Kidney (tissue), 14 donors: ENCODE data around the gene RFX8. TPM values are rescaled to one million over a fixed set of nuclear protein-coding genes. Genes with fewer than 3 reads are reported as not detected.
A peak's percentile ranks its signal among the peaks of the same experiment; 100 is the strongest.
"Not testable (repeated sequence)": the region's sequence is repeated elsewhere in the genome, so short reads cannot be mapped to it uniquely, and the experiment has no call there.

Experiments
- DNase-seq, 5 donors: peaks; one replicate each; pipeline ENCODE4 v3.0.0-alpha.2; 2013 to 2020
- FAIRE-seq: peaks from 2 replicates; lab custom pipeline; 2012; peaks lifted over from hg19 to GRCh38; lab: Jason Lieb, UNC
- H3K27ac ChIP-seq, 2 donors: one replicate each; pipeline ENCODE4 v1.7.0; 2013; ENCODE audit warnings: low read depth in 2 of 2, low read length in 2 of 2, inconsistent platforms in 1 of 2
- H3K27me3 ChIP-seq: one replicate; pipeline ENCODE4 v1.7.1; 2013; ENCODE audit warnings: low read length, inconsistent platforms; ENCODE audit not compliant: control insufficient read depth, insufficient read depth
- H3K36me3 ChIP-seq, 3 donors: one replicate each; pipeline versions ENCODE4 v1.7.0 to v1.7.1; 2013; ENCODE audit warnings: low read length in 3 of 3, control low read depth in 1 of 3, inconsistent platforms in 1 of 3; ENCODE audit not compliant: insufficient read depth in 3 of 3, control insufficient read depth in 2 of 3
- H3K4me1 ChIP-seq, 3 donors: one replicate each; pipeline versions ENCODE4 v1.7.0 to v1.7.1; 2013; ENCODE audit warnings: low read length in 3 of 3, inconsistent platforms in 1 of 3, low read depth in 1 of 3; ENCODE audit not compliant: control insufficient read depth in 2 of 3, insufficient read depth in 2 of 3
- H3K4me3 ChIP-seq, 3 donors: one replicate each; pipeline versions ENCODE4 v1.7.0 to v1.8.1; 2013; ENCODE audit warnings: low read length in 3 of 3, control low read depth in 1 of 3, inconsistent platforms in 1 of 3
- H3K9ac ChIP-seq, 3 donors: one replicate each; pipeline versions ENCODE4 v1.7.0 to v1.7.1; 2013; ENCODE audit warnings: low read length in 3 of 3, control low read depth in 1 of 3, inconsistent platforms in 1 of 3
- H3K9me3 ChIP-seq, 3 donors: one replicate each; pipeline versions ENCODE4 v1.7.0 to v1.7.1; 2013; ENCODE audit warnings: low read length in 3 of 3, control low read depth in 1 of 3, inconsistent platforms in 1 of 3; ENCODE audit not compliant: control insufficient read depth in 2 of 3, insufficient read depth in 1 of 3
- intact Hi-C: fragments of 100-400 bp; cut with DNase I; formaldehyde crosslinking; loops from one replicate; pipeline ENCODE4 v1.11.1; 2022
- polyA plus RNA-seq: library from polyadenylated mRNA; stranded (reverse); fragments of 350-450 nt; fragmentation: Illumina TruSeq; extraction: RNeasy Lipid Tissue Mini Kit (QIAGEN cat#74804); gene quantifications from one replicate; pipeline ENCODE4 v1.2.3, GENCODE V29; 2014; ENCODE audit warnings: low read depth, low replicate concordance; ENCODE audit not compliant: insufficient read depth
- total RNA-seq: library from RNA; stranded (reverse); fragmentation: NEBNext Ultra II Directional; extraction: Animal tissue kit (Norgen Biotek cat#: 25700); gene quantifications from one replicate; pipeline ENCODE4 v1.2.1, GENCODE V29; 2021
- TF ChIP-seq, protein P1 (sequence below): IDR thresholded peaks from 3 replicates; pipeline ENCODE4 v1.5.1; 2012; ENCODE audit warnings: mild to moderate bottlenecking, moderate library complexity, borderline replicate concordance; ENCODE audit not compliant: insufficient read depth; ENCODE audit errors: extremely low read depth
- donor health status: control.
- donor health status: control.
- donor health status: control.
- donor health status: control.
- donor health status: control.
- donor health status: DM: yes; HTN: yes; CAD: no.
- donor health status: Normal renal cell carcinoma (clear cell type).

The RFX8 gene
- total and polyA plus RNA-seq, 2 donors from 2014 or later: 0.28 TPM; not detected in 1

DNA sequence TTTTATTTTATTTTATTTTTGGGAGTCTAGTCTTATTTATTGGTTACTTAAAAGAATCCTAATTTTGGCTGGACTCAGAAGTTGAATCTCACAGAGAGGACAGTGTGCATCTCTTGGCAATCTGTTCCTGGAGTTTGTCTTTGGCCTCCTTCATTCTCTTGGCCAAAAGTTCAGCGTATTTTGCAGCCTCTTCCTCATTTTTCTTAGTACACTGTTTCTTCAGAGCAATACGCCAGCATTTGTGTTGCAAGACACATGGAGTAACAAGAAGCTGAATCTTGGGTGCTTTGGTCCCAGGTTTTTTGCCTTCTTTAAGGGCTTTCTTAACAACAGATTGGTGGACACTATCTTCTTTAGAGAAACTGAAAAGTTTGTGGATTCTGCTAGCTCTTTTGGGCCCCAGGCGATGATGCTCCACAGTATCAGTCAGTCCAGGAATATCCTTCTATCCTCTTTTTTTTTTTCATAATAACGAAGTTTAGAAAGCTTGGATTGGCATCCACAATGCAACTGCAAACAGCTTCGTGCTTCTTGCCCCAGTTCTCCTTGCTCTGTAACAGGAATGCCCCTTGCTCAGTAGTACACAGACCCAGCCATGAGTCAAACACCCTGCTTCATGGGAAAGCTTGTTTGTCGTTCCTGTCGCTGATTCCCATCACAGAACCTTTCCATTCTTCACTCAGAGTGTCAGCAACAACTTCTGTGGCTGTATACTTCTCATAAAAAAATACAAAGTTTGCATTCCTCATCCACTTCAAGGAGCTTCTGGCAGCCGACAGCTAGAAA, 34.8 kb upstream of the RFX8 start:
- FAIRE-seq (no peak), DNase-seq (no peak)
- Histone ChIP-seq H3K9ac (no peak overlapping the region), H3K9me3 (no peaks in the 10 kb centered on the region), H3K36me3 (no peaks in the 10 kb centered on the region), H3K4me3 (no peak overlapping the region), H3K27ac (no peak overlapping the region), H3K27me3 (no peaks in the 10 kb centered on the region), H3K4me1 (no peaks in the 10 kb centered on the region)
- intact Hi-C loops: no loop called here
- TF ChIP-seq, protein P1, sequence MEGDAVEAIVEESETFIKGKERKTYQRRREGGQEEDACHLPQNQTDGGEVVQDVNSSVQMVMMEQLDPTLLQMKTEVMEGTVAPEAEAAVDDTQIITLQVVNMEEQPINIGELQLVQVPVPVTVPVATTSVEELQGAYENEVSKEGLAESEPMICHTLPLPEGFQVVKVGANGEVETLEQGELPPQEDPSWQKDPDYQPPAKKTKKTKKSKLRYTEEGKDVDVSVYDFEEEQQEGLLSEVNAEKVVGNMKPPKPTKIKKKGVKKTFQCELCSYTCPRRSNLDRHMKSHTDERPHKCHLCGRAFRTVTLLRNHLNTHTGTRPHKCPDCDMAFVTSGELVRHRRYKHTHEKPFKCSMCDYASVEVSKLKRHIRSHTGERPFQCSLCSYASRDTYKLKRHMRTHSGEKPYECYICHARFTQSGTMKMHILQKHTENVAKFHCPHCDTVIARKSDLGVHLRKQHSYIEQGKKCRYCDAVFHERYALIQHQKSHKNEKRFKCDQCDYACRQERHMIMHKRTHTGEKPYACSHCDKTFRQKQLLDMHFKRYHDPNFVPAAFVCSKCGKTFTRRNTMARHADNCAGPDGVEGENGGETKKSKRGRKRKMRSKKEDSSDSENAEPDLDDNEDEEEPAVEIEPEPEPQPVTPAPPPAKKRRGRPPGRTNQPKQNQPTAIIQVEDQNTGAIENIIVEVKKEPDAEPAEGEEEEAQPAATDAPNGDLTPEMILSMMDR: no peak

DNA sequence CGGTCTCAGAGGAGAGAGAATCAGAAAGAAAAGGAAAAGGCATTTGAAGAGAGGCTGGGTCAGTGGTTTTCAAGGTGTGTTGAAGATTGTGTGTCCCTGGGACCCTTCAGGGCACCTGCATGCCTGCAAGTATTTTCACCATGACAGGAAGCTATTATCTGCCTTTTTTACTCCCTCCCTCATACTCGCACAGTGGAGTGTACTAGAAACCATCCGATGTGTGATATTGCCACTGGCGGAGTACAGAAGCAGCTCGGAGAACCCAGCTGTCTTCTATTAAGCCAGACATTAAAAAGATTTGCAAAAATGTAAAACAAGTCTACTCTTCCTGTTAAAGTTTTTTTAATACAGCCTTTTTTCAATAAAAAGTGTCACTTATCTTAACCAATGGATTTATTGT, 33.7 kb upstream of the RFX8 start:
- no peaks in the 10 kb centered on the region for H3K4me1 ChIP-seq
- intact Hi-C loops: no loop called here
- H3K36me3 ChIP-seq: no peaks in the 10 kb centered on the region
- no peaks in the 10 kb centered on the region for H3K9me3 ChIP-seq
- TF ChIP-seq, protein P1: no peak
- no peak overlapping the region for H3K4me3 ChIP-seq
- H3K27ac ChIP-seq: no peak overlapping the region
- no peak overlapping the region for H3K9ac ChIP-seq
- no peaks in the 10 kb centered on the region for H3K27me3 ChIP-seq
- FAIRE-seq (no peak), DNase-seq (peak in 1 of 5 donors; percentile 51)

DNA sequence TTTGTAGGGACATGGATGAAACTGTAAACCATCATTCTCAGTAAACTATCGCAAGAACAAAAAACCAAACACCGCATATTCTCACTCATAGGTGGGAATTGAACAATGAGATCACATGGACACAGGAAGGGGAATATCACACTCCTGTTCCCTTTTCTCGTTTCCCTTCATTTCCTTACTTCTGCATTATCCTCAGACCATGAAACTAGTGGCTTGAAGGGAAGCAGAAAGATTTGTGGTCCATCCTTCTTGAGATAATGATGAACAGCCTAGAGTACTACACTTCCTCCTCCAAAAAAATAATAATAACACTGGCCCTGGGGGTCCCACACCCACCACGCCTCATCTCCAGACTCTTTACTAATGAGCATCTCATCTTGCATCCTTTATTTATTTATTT, 30.4 kb upstream of the RFX8 start:
- H3K9ac ChIP-seq, DNase-seq, H3K27me3 ChIP-seq, H3K9me3 ChIP-seq, intact Hi-C loops, H3K27ac ChIP-seq, FAIRE-seq, H3K4me3 ChIP-seq, H3K36me3 ChIP-seq, H3K4me1 ChIP-seq: not testable (repeated sequence)

DNA sequence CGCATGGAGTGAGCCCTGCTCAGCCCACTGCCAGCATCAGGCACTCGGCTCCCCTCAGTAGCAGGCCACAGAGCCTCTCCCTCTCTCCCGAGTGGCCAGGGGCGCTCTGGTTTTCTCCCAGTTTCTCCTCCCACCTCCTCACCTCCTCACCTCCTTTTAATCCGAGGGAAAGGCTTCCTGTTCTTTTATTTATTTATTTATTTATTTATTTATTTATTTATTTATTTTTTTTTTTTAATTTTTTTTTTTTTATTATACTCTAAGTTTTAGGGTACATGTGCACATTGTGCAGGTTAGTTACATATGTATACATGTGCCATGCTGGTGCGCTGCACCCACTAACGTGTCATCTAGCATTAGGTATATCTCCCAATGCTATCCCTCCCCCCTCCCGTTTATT, 29.8 kb upstream of the RFX8 start:
- H3K36me3 ChIP-seq, H3K27me3 ChIP-seq, H3K27ac ChIP-seq, FAIRE-seq, intact Hi-C loops, DNase-seq, H3K9me3 ChIP-seq, H3K4me3 ChIP-seq, H3K4me1 ChIP-seq, H3K9ac ChIP-seq: not testable (repeated sequence)
